Measurements from ENCODE around the gene NOL12.
"Not testable (repeated sequence)": the region's sequence is repeated elsewhere in the genome, so short reads cannot be mapped to it uniquely, and the experiment has no call there.

NOL12 gene

GRCh38 chr22:37681001-37681424 is 5.1 kb upstream of the NOL12 start:
- DNase-seq: no peak

DNA sequence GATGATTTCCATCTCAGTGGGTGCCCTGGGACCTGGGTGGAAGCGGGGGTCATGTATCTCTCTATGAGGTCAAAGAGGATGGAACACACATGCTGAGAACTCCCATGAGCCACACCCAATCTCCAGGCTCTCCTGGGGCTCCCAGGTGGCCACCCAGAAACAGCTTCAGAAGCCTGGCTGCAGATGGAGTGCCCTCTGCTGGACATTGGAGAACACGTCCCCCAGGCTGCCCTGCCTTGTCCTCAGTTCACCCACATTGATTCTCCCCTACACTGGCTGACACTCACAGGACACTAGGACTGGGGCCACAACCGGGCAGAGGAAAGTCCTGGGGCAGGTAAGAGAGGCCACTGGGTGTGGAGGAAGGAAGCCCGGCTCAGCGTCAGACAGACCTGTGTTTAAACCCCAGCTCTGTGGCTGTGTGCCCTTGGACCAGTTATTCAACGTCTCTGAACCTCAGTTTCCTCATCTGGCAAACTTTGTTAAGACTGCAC is 4.5 kb upstream of the NOL12 start:
- peak; percentile 71 for DNase-seq

DNA sequence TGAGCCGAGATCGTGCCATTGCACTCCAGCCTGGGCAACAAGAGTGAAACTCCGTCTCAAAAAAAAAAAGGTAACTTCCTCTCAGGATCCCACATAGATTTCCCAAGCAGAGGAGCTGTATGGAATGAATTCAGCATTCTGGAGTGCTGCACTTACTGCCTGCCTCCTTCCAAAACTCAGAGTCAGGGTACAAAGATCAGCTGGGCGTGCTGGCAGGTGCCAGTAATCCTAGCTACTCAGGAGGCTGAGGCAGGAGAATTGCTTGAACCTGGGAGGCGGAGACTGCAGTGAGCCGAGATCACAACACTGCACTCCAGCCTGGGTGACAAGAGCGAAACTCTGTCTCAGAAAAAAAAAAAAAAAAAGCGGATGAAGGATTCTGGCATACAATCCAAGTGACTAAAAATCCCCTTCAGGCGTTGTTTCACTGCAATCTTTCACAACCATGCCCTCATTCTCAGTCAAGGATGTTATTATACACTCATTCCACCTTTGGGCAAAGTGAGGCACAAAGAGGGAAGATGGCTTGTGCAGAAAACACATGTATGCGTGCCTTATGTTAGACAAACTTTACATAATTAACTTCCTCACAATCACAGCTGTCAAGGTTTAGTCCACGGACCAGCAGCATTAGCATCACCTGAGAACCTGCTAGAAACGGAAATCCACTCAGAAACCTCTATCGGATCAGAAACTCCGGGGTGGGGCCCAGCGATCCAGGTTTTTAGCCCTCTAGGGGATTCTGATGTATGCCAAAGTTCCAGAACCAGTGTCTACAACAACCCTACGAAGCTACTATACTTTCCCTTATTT is 1.1 kb upstream of the NOL12 start:
- no peak for DNase-seq

- DNase-seq: no peak
Measured at GRCh38 chr22:37690407-37690806, 4.3 kb downstream of the NOL12 start.

- no peak for DNase-seq
Measured at GRCh38 chr22:37690901-37691504, 4.9 kb downstream of the NOL12 start.

GRCh38 chr22:37692627-37693285 is 6.6 kb downstream of the NOL12 start:
- DNase-seq: no peak

DNA sequence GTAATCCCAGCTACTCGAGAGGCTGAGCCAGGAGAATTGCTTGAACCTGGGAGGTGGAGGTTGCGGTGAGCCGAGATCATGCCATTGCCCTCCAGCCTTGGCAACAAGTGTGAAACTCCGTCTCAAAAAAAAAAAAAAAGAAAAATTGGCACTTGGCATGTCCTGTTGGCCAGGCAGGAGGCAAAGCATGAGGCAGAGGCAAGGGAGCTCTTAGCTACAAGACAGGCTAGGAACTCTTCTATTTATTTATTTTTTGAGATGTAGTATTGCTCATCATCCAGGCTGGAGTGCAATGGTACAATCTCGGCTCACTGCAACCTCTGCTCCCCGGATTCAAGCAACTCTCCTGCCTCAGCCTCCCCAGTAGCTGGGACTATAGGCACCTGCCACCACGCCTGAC is 8.0 kb downstream of the NOL12 start:
- DNase-seq: not testable (repeated sequence)

- DNase-seq: not testable (repeated sequence)
Measured at GRCh38 chr22:37696260-37696656, 10.1 kb downstream of the NOL12 start.

DNA sequence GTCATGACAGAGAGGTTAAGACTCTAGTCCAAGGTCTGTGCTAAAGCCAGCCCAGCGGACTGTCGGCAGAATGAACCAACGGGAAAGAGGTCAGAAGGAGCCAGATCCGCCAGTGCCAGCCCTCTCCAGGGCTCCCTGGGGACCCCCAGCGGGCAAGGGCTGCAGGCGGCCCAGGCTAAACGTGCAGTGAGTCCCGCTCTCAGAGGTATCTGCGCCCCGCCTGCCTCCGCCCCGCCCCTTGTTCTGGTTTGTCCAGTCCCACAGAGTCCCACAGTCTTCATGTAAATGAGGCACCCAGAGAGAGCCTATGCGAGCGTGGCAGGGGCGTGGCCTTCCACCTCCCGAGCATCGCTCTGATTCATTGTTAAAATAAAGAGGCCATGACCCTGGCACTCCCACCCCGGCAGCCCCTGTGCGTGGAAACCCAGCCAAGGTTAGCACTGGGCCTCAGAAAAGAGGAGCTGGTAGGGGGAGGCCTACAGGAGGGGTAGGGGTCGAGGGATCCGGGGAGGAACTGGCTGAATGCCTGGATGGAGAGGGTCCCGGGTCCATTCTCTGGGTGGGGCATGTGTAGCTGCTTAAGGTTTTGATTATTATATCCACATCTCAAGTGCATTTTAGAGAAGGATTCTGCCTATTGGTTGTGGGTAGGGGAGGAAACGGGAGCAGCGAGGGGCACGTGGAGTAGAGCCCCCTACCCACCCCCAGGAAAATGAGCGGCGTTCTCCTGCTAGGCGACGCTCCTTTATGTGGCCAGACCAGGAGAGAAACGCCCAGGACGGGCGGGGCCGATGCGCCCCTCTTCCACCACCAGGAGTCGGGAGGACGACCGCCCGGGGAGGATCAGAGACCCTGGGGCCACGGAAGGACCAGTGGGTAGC is 10.8 kb downstream of the NOL12 start, which contains the start of gene TRIOBP:
Gene TRIOBP, plus strand, starts transcription at position 392 of the 881 bp plus-strand sequence. CDS start 4,318 bp downstream, outside the sequence.
- peak; percentile 96 for DNase-seq

DNA sequence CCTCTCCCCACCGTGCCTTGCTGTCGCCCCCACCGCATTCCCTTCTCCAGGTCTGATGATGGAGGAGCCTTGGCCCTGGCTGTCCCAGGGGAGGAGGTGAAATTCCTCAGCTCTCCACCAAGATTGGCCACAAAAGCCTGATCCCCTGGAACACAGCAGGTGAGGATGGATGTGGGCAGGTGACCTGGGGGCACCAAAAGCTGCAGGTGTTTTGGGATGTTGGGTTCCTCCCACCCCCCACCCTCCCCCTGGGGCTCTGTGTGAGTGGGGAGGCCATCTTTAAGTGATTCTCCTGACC is 11.3 kb downstream of the NOL12 start:
- DNase-seq: no peak

- no peak for DNase-seq
Measured at GRCh38 chr22:37701141-37701786, 15.1 kb downstream of the NOL12 start.

GRCh38 chr22:37703906-37704305 is 17.8 kb downstream of the NOL12 start:
- no peak for DNase-seq

- DNase-seq: no peak
Measured at GRCh38 chr22:37704645-37705044, 18.5 kb downstream of the NOL12 start.

DNA sequence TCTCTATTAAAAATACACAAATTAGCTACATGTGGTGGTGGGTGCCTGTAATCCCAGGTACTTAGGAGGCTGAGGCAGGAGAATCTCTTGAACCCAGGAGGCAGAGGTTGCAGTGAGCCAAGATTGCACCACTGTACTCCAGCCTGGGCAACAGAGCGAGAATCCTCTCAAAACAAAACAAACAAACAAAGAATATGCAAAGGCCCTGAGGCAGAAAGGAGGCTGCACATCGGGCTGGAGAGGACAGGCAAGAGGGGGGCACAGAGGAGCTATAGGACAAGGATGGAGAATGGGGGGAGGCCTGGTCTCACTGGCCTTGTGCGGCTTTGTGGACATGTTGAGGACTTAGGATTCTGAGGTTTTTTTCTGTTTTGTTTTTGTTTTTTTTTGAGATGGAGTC is 19.1 kb downstream of the NOL12 start:
- DNase-seq: no peak

DNA sequence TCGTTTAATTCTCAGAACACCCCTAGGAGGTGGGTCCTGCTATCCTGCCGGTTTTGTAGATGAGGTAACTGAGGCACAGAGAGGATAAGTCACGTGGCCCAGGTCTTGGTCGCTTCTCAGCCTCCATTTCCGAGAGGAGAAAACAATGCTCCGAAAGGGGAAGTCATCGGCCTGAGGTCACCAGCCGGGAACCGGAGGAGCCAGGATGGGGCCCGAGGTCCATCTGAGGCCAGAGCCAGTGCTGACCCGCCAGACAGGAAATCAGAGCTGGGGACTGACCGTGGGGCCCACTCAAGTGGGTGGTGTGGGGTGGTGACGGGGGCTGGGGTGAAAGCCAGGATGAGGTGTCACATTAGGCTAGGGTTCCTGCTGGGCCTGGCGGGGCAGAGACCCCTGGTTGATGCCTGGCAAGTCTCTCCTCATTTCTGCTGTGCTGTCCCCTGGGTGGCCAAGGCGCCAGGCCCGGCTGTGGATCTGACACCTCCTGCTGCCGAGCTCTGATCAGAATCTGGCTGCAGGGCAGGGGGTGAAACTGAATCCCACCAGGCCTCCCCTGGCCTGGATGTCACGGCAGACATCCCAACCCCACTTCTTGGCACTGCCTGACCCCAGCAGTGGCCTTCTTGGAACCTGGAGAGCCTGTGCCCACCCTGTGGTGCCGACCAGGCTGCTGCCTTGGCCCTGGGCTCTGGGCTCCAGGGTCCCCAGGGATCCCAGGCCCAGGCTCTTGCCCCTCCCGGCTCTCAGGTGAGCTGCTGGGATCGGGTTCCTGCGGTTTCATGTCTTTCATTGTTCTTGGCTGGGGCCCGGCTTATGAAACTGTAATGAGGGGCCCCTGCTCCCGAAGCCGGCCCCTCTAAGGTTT is 22.7 kb downstream of the NOL12 start:
- no peak for DNase-seq

- no peak for DNase-seq
Measured at GRCh38 chr22:37709445-37709765, 23.3 kb downstream of the NOL12 start.

DNA sequence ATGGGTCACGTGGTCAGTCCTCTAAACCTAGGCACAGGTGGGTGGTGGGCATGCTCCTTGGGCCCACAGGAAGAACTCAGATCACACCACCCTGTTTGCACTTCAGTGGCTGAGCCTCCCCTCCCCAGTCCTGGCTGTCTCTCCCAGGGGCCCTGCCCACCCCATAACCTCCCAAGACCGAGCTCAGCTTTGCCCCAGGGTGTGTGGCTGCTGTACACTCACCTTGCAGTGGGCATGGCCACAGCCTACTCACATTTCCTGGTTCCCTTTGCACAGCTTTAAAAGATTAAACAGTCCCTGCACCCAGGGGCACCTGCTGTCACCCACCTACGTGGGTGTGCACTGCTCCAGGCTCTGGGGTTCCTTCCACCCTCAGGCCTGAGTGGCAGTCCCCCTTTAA is 24.5 kb downstream of the NOL12 start:
- DNase-seq: no peak

GRCh38 chr22:37711490-37711889 is 25.3 kb downstream of the NOL12 start:
- DNase-seq: no peak

GRCh38 chr22:37713761-37714160 is 27.6 kb downstream of the NOL12 start:
- no peak for DNase-seq

DNA sequence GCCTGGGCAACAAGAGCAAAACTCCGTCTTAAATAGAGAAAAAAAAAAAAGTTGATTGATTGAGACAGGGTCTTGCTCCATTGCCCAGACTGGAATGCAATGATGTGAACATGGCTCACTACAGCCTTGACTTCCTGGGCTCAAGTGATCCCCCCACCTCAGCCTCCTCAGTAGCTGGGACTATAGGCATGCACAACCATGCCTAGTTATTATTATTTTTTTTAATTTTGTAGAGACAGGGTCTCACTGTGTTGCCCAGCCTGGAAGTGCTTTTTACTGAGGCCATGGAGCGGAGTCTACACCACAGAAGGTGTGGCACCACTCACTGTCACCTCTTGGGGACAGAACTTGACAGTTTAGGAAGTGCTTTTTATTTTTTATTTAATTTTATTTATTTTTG is 28.5 kb downstream of the NOL12 start:
- no peak for DNase-seq

DNA sequence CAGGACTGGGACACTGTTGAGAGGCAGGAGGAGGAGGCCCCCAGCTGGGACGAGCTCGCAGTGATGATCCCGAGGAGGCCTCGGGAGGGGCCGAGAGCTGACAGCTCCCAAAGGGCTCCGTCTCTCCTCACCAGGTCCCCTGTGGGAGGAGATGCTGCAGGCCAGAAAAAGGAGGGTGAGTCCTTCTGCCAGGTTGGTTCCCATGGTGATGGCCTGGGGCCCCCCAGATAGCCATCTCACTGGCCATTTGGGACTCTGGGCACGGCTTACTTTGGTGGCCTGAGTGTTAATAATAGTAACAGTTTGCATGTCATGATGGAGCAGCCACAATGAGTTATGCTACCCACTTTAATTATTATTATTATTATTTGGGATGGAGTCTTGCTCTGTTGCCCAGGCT is 29.6 kb downstream of the NOL12 start:
- no peak for DNase-seq

DNA sequence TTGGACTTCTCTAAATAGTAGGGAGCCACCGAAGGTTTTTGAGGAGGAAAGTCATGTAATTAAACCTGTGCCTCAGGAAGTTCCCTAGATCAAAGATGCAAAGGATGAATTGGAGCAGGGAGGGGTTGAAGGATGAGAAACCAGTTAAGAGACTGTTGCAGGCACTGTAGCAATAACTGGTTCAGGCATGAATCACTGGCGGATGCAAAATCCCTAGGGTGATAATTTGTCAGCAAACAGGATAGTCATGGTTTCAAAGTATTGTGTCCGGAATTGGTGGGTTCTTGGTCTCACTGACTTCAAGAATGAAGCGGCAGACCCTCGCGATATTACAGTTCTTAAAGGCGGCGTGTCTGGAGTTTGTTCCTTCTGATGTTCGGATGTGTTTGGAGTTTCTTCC is 30.6 kb downstream of the NOL12 start:
- DNase-seq: no peak

Measured in left hindlimb (tissue), 1 donor.